Nephron progenitor cell (in vitro differentiated cells): ENCODE results near the gene TRABD2A.
A peak's percentile ranks its signal among the peaks of the same experiment; 100 is the strongest.

Source experiments
- DNase-seq: peaks from one replicate; pipeline ENCODE4 v3.0.0; 2021
- H3K27ac Mint-ChIP-seq: 2 replicates; pipeline ENCODE4 v1.8.0; 2021; ENCODE audit warnings: mild to moderate bottlenecking, moderate library complexity, mixed read lengths
- H3K27me3 Mint-ChIP-seq: 2 replicates; pipeline ENCODE4 v1.8.0; 2021; ENCODE audit warnings: mild to moderate bottlenecking, low read depth, mixed read lengths; ENCODE audit not compliant: poor library complexity
- H3K36me3 Mint-ChIP-seq: 2 replicates; pipeline ENCODE4 v1.8.0; 2021; ENCODE audit warnings: low read depth, mixed read lengths
- H3K4me1 Mint-ChIP-seq: 2 replicates; pipeline ENCODE4 v1.8.0; 2021; ENCODE audit warnings: mixed read lengths
- H3K4me3 Mint-ChIP-seq: 2 replicates; pipeline ENCODE4 v1.8.0; 2021; ENCODE audit warnings: mild to moderate bottlenecking, moderate library complexity, mixed read lengths
- H3K9me3 Mint-ChIP-seq: 2 replicates; pipeline ENCODE4 v1.8.0; 2021; ENCODE audit warnings: mild to moderate bottlenecking, moderate library complexity, mixed read lengths
- TF ChIP-seq, protein P1 (sequence below): fragments of 200-600 bp; sonication (generic); IDR thresholded peaks from 2 replicates; pipeline ENCODE4 v1.5.0; 2021; ENCODE audit warnings: antibody characterized with exemption

TRABD2A gene

DNA sequence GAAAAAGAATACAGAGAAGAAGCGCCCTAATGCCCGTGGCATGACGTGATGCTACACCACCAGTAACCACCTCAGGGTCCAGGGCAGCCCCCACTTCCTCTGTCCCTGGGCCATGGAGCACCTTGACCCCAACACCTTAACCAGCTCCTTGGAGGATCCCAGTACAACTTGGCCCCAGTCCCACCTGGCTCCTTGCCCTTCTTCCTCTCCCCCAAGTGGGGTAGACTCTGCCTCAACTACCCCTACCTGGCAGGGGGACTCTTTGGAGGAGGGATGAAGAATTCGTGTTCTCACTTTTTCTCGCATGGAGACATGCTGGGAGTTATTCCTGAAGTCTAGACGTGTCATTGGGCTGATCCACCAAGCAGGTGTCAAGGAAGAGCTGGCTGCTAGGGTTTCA lies 18.9 kb downstream of the TRABD2A start:
- H3K9me3 Mint-ChIP-seq, result no peaks in the 10 kb centered on the region
- DNase-seq, result no peak
- H3K4me3 Mint-ChIP-seq, result no peak overlapping the region
- H3K27me3 Mint-ChIP-seq, result peaks cover 6% of the 10 kb centered on the region
- peaks cover 10% of the 10 kb centered on the region for H3K4me1 Mint-ChIP-seq
- TF ChIP-seq, protein P1, sequence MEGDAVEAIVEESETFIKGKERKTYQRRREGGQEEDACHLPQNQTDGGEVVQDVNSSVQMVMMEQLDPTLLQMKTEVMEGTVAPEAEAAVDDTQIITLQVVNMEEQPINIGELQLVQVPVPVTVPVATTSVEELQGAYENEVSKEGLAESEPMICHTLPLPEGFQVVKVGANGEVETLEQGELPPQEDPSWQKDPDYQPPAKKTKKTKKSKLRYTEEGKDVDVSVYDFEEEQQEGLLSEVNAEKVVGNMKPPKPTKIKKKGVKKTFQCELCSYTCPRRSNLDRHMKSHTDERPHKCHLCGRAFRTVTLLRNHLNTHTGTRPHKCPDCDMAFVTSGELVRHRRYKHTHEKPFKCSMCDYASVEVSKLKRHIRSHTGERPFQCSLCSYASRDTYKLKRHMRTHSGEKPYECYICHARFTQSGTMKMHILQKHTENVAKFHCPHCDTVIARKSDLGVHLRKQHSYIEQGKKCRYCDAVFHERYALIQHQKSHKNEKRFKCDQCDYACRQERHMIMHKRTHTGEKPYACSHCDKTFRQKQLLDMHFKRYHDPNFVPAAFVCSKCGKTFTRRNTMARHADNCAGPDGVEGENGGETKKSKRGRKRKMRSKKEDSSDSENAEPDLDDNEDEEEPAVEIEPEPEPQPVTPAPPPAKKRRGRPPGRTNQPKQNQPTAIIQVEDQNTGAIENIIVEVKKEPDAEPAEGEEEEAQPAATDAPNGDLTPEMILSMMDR, result no peak
- no peaks in the 10 kb centered on the region for H3K36me3 Mint-ChIP-seq
- H3K27ac Mint-ChIP-seq, result no peak overlapping the region

DNA sequence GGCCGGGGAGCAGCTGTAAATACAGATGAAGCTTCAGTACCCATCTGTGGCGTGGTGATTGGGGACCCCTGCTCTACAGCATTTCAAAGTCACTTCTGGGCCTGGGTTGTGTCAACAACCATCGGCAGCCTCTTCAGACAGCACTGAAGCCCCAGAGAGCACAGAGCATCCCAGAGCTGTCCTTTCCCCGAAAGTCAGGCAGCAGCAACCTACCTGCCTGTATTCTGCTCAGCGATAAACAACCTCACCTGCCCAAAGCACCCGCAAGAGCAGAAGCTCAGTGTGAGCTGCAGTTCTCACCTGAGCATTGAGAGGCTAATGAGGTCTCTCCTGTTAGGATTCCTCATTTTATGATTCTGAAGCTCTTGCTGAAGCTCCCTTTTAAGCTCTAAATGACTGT lies 19.3 kb downstream of the TRABD2A start:
- TF ChIP-seq, protein P1, result no peak
- H3K27ac Mint-ChIP-seq, result no peak overlapping the region
- H3K4me3 Mint-ChIP-seq, result no peak overlapping the region
- no peaks in the 10 kb centered on the region for H3K36me3 Mint-ChIP-seq
- no peak for DNase-seq
- peaks cover 15% of the 10 kb centered on the region for H3K4me1 Mint-ChIP-seq
- peaks cover 6% of the 10 kb centered on the region for H3K27me3 Mint-ChIP-seq
- no peaks in the 10 kb centered on the region for H3K9me3 Mint-ChIP-seq

DNA sequence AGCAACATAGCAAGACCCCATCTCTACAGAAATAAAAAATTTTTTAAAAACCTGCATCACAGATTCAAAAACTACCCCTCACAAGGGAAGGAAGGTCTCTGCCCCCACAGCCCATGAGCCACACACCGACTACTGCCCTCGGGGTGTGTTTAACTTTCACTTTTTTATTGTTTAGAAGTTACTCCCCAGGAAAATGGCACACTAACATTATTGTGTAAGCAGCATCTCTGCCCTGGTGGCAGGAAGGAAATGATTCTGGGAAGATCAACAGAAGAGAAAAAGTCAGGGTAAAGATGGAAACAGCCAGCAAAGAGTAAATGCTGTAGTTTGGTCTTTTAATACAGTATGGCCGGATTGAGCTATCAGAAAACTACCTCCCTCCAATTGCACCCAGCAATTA lies 21.9 kb downstream of the TRABD2A start:
- H3K4me3 Mint-ChIP-seq, result no peak overlapping the region
- TF ChIP-seq, protein P1, result no peak
- H3K27me3 Mint-ChIP-seq, result peaks cover 14% of the 10 kb centered on the region

DNA sequence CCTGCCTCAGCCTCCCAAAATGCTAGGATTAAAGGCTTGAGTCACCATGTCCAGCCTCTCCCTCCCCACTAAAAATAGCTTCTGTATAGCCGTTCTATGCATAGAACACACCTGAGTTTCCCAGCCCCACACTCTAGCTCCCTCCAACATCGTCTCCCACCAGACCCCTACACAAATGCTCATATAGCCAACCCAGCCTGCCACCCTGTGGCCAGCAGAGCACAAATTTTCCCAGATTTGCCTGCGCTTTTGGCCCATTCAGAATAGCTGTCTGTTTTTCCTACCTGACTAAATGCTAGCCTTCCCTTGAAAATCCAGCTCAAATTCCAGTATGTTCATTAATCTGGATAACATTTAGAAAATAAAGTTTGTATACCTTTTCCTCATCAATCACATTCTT lies 22.8 kb downstream of the TRABD2A start:
- H3K4me3 Mint-ChIP-seq, result no peak overlapping the region
- H3K36me3 Mint-ChIP-seq, result peaks cover 2% of the 10 kb centered on the region
- TF ChIP-seq, protein P1, result no peak
- peaks cover 3% of the 10 kb centered on the region for H3K9me3 Mint-ChIP-seq
- H3K4me1 Mint-ChIP-seq, result peaks cover 23% of the 10 kb centered on the region
- no peak overlapping the region for H3K27ac Mint-ChIP-seq
- no peak for DNase-seq
- H3K27me3 Mint-ChIP-seq, result peaks cover 14% of the 10 kb centered on the region

More for the DNA sequence above, 21.9 kb downstream of the TRABD2A start:
- Mint-ChIP-seq H3K36me3 (no peaks in the 10 kb centered on the region), H3K4me1 (peaks cover 23% of the 10 kb centered on the region), H3K9me3 (no peaks in the 10 kb centered on the region), H3K27ac (no peak overlapping the region)
- no peak for DNase-seq

DNA sequence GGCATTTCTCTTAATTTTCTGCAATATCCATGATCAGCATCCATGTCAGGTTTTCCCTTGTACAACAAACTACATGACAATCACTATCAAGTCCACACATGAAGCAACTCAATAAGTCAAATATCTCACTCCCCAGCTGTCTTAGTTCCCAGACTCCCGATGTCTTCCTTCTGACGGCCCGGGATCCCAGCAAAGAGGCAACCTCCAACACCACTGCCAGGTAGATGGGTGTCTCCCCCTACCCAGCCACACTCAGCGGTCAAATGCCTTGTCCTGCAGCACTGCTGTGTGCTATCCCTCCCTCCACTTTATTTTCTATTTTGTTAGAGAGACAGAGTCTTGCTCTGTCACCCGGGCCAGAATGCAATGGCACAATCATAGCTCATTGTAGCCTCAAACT lies 23.3 kb downstream of the TRABD2A start:
- H3K27ac Mint-ChIP-seq, result no peak overlapping the region
- H3K27me3 Mint-ChIP-seq, result peaks cover 14% of the 10 kb centered on the region
- H3K36me3 Mint-ChIP-seq, result peaks cover 5% of the 10 kb centered on the region
- H3K4me1 Mint-ChIP-seq, result peaks cover 23% of the 10 kb centered on the region
- TF ChIP-seq, protein P1, result no peak
- H3K4me3 Mint-ChIP-seq, result no peak overlapping the region
- H3K9me3 Mint-ChIP-seq, result peaks cover 9% of the 10 kb centered on the region
- no peak for DNase-seq

DNA sequence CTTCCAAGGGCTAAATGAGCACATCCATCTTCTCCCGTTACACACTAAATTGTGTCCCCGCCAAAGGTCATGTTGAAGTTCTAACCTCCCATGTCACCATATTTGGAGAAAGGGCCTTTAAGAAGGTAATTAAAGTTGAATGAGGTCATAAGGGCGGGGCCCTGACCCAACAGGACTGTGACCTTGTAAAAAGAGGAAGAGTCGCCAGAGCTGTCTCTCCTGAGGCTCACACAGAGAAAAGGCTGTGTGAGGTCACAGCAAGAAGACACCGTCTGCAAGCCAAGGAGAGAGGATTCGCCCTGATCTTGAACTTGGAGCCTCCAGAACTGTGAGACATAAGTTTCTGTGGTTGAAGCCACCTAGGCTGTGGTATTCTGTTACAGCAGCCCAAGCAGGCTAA lies 24.1 kb downstream of the TRABD2A start:
- Mint-ChIP-seq H3K36me3 (peaks cover 5% of the 10 kb centered on the region), H3K4me3 (no peak overlapping the region), H3K27ac (peak overlapping the region; percentile 78), H3K4me1 (peaks cover 23% of the 10 kb centered on the region), H3K9me3 (peaks cover 9% of the 10 kb centered on the region), H3K27me3 (peaks cover 14% of the 10 kb centered on the region)
- TF ChIP-seq, protein P1, result no peak
- DNase-seq, result no peak
